Gastrocnemius medialis (tissue), 4 donors: Measurements from ENCODE around the gene CLDN15. TPM values are rescaled to one million over a fixed set of nuclear protein-coding genes. Genes with fewer than 3 reads are reported as not detected.
"Not testable (repeated sequence)": the region's sequence is repeated elsewhere in the genome, so short reads cannot be mapped to it uniquely, and the experiment has no call there.

Source experiments
- ATAC-seq, 2 donors: fragments of 150-250 bp; one replicate each; pipeline ENCODE4 v1.9.1; 2016
- DNase-seq, 2 donors: peaks; one replicate each; pipeline ENCODE4 v3.0.0-alpha.2; 2019
- H3K27ac ChIP-seq, 4 donors: fragments of 200-600 bp; sonication (generic); 1 replicate in 1 of 4; 2 replicates in 3 of 4; pipeline ENCODE4 v1.5.1; 2016 to 2018; ENCODE audit warnings: mild to moderate bottlenecking in 2 of 4, moderate library complexity in 1 of 4
- H3K27me3 ChIP-seq, 3 donors: fragments of 200-600 bp; sonication (generic) in 2 of 3; 1 replicate in 1 of 3; 2 replicates in 2 of 3; pipeline versions ENCODE4 v1.5.1 to v1.6.0; 2016 to 2019; ENCODE audit warnings: mild to moderate bottlenecking in 1 of 3, moderate library complexity in 1 of 3
- H3K36me3 ChIP-seq, 2 donors: fragments of 200-600 bp; sonication (generic) in 1 of 2; one replicate each; pipeline ENCODE4 v1.5.1; 2017 to 2018
- H3K4me1 ChIP-seq, 2 donors: fragments of 200-600 bp; sonication (generic) in 1 of 2; one replicate each; pipeline ENCODE4 v1.5.1; 2016 to 2017; ENCODE audit warnings: mild to moderate bottlenecking in 2 of 2
- H3K4me3 ChIP-seq, 4 donors: fragments of 200-600 bp; sonication (generic) in 3 of 4; 1 replicate in 1 of 4; 2 replicates in 3 of 4; pipeline ENCODE4 v1.5.1; 2016 to 2019; ENCODE audit warnings: mild to moderate bottlenecking in 2 of 4
- H3K9me3 ChIP-seq, 3 donors: fragments of 200-600 bp; sonication (generic) in 2 of 3; 1 replicate in 1 of 3; 2 replicates in 2 of 3; pipeline ENCODE4 v1.5.1; 2016 to 2019
- POLR2A ChIP-seq, 2 donors: fragments of 450-650 bp; IDR thresholded peaks; one replicate each; pipeline ENCODE4 v1.6.1; 2017; ENCODE audit warnings: antibody characterized with exemption in 2 of 2, mild to moderate bottlenecking in 2 of 2, moderate library complexity in 2 of 2
- in situ Hi-C, 4 donors: fragments of 200-750 bp; cut with MboI; loops; one replicate each; pipeline versions ENCODE4 v1.15.0 to v1.8.0; 2017; ENCODE audit warnings: low sequenced_read_pairs in 4 of 4
- intact Hi-C: fragments of 100-400 bp; cut with DNase I; formaldehyde crosslinking; loops from one replicate; pipeline ENCODE4 v1.15.1; 2023; ENCODE audit warnings: low total_unique reads
- total RNA-seq, 4 donors: library from RNA; depleted of rRNA; stranded (reverse); fragments of >200 nt; gene quantifications; one replicate each; pipeline versions ENCODE4 v1.1.0 to v1.2.3, GENCODE V29; 2016
- TF ChIP-seq, protein P1 (sequence below), 5 experiments: fragments of 450-650 bp in 3 of 5; fragments of 200-600 bp in 2 of 5; sonication (generic) in 2 of 5; IDR thresholded peaks in 4 of 5; conservative IDR thresholded peaks in 1 of 5; 1 replicate in 4 of 5; 2 replicates in 1 of 5; pipeline ENCODE4 v1.5.1; 2016 to 2019; ENCODE audit warnings: antibody characterized with exemption in 5 of 5, mild to moderate bottlenecking in 3 of 5, moderate library complexity in 3 of 5

Gene CLDN15
- total RNA-seq, 4 donors from 2014 or later, result 0.87 to 3.2 (median 1.4) TPM

DNA sequence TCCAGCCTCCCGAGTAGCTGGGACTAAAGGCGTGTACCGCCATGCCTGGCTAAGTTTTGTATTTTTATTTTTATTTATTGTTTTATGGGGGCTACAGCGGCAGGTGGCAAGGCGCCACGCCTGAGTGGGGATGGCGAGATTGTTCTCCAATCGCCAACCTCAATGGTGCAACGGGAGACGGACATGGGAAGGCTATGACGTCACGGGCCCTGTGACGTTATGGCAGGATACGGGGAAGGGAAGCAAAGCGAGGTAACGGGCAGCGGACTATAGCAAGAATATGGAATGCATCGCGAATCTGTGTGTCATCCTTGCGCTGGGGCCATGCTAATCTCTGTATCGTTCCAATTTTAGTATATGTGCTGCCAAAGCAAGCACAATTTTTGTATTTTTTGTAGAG, 32.1 kb upstream of the CLDN15 start:
- Histone ChIP-seq H3K4me1 (no peaks in the 10 kb centered on the region), H3K27me3 (peaks cover 5 to 29% (median 19%) of the 10 kb centered on the region in 3 donors), H3K27ac (no peak overlapping the region), H3K36me3 (no peaks in the 10 kb centered on the region), H3K9me3 (no peaks in the 10 kb centered on the region), H3K4me3 (no peak overlapping the region)
- intact Hi-C loops (no loop called here), in situ Hi-C loops (loop anchor here in 2 of 4 donors (10.0 kb wide), 2 partner anchors 75 to 125 kb away; no protein-coding TSS in a partner anchor)
- DNase-seq, result no peak
- ATAC-seq, result no peak
- no peak for TF ChIP-seq POLR2A (IDR thresholded peaks at IDR 0.05)
- TF ChIP-seq, protein P1, sequence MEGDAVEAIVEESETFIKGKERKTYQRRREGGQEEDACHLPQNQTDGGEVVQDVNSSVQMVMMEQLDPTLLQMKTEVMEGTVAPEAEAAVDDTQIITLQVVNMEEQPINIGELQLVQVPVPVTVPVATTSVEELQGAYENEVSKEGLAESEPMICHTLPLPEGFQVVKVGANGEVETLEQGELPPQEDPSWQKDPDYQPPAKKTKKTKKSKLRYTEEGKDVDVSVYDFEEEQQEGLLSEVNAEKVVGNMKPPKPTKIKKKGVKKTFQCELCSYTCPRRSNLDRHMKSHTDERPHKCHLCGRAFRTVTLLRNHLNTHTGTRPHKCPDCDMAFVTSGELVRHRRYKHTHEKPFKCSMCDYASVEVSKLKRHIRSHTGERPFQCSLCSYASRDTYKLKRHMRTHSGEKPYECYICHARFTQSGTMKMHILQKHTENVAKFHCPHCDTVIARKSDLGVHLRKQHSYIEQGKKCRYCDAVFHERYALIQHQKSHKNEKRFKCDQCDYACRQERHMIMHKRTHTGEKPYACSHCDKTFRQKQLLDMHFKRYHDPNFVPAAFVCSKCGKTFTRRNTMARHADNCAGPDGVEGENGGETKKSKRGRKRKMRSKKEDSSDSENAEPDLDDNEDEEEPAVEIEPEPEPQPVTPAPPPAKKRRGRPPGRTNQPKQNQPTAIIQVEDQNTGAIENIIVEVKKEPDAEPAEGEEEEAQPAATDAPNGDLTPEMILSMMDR (IDR thresholded peaks at IDR 0.05 in 4 of 5, conservative IDR thresholded peaks at IDR 0.05 in 1 of 5), result no peak

DNA sequence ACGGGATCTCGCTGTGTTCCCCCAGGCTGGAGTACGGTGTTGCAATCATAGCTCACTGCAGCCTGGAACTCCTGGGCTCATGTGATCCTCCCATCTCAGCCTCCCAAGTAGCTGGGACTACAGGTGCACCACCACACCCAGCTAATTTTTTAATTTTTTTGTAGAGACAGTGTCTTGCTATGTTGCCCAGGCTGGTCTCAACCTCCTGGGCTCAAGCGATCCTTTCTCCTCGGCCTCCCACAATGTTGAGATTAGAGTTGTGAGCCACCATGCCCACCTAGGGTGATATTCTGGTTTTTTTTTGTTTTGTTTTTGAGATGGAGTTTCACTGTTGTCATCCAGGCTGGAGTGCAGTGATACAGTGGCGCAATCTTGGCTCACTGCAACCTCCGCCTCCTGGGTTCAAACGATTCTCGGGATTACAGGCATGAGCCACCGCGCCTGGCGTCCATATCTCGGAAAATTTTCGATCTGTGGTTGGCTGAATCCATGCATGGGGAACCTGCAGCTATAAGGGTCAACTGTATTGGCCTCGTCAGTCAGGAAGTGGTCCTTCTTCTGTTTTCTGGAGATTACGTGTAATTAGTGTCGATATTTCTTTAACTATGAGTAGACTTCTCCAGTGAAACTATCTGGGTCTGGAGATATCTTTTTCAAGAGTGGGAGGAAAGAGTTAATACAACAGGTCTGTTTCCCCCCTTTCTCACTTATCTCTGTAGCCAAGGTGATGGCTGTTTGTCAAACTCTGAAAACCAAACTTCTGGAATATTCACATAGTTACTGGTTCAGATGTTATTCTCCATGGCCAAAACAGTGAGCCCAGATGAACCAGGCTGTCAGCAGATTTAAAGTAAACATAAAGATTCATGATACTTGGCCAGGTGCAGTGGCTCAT, 28.3 kb upstream of the CLDN15 start:
- H3K27me3 ChIP-seq, result peaks cover 0 to 15% (median 8%) of the 10 kb centered on the region in 3 donors
- ATAC-seq, result no peak
- in situ Hi-C loops, result no loop called here

DNA sequence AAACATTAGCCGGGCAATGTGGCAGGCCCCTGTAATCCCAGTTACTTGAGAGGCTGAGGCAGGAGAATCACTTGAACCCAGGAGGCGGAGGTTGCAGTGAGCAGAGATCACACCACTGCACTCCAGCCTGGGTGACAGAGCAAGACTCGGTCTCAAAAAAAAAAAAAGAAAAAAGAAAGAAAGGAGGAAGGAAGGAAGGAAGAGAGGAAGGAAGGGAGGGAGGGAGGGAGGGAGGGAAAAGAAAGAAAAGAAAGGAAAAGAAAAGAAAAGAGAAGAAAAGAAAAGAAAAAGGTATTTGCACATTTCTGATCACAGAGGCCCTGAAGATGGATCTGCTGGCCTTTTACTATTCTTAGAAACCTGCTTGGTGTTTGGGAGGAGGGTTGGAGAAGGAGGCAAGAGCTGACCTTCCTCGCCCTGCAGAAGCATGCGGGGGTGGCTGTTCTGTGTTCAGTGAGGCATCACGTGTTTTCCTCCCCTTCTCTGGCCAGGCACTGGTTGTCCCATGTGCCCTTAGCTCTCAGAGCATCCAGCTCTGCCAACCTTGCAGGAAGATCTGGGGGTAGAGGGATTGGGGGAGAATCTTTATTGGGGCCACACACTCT, 26.6 kb upstream of the CLDN15 start:
- in situ Hi-C loops, result not testable (repeated sequence)

More for the DNA sequence above, 28.3 kb upstream of the CLDN15 start:
- intact Hi-C loops, result no loop called here
- no peak for TF ChIP-seq POLR2A (IDR thresholded peaks at IDR 0.05)
- TF ChIP-seq, protein P1 (IDR thresholded peaks at IDR 0.05 in 4 of 5, conservative IDR thresholded peaks at IDR 0.05 in 1 of 5), result no peak
- H3K36me3 ChIP-seq, result no peaks in the 10 kb centered on the region
- no peaks in the 10 kb centered on the region for H3K9me3 ChIP-seq
- no peaks in the 10 kb centered on the region for H3K4me1 ChIP-seq
- no peak for DNase-seq
- no peak overlapping the region for H3K4me3 ChIP-seq
- H3K27ac ChIP-seq, result no peak overlapping the region

DNA sequence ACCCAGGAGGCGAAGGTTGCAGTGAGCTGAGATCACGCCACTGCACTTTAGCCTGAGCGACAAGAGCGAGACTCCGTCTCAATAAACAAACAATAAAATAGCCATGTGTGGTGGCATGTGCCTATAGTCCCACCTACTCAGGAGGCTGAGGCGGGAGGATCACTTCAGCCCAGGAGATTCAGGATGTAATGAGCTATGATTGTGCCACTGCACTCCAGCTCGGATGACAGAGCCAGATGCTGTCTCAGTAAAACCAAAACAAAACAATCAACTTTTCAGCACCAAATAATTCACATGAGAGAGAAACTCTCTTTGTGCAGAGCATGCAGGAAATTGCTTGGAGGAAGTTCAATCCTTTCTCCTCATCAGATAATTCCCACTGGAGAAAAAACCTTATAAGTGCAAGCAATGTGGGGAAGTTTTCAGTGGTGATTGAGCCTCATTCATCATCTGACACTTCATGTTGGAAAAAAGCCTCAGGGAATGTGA, 20.7 kb upstream of the CLDN15 start:
- intact Hi-C loops, result loop anchor here (10.0 kb wide), 1 partner anchor 583 kb away; the partner anchor contains the start of gene GNB2
- no peak for ATAC-seq
- DNase-seq, result no peak
- Histone ChIP-seq H3K27me3 (peaks cover 0 to 7% (median 3%) of the 10 kb centered on the region in 3 donors), H3K9me3 (no peaks in the 10 kb centered on the region), H3K4me1 (no peaks in the 10 kb centered on the region), H3K27ac (no peak overlapping the region), H3K4me3 (no peak overlapping the region), H3K36me3 (no peaks in the 10 kb centered on the region)
- no peak for TF ChIP-seq POLR2A (IDR thresholded peaks at IDR 0.05)
- TF ChIP-seq, protein P1 (IDR thresholded peaks at IDR 0.05 in 4 of 5, conservative IDR thresholded peaks at IDR 0.05 in 1 of 5), result no peak
- in situ Hi-C loops, result no loop called here

More for the DNA sequence above, 26.6 kb upstream of the CLDN15 start:
- H3K27me3 ChIP-seq, ATAC-seq, H3K4me1 ChIP-seq, H3K9me3 ChIP-seq, H3K27ac ChIP-seq, intact Hi-C loops, H3K4me3 ChIP-seq, H3K36me3 ChIP-seq, DNase-seq: not testable (repeated sequence)

DNA sequence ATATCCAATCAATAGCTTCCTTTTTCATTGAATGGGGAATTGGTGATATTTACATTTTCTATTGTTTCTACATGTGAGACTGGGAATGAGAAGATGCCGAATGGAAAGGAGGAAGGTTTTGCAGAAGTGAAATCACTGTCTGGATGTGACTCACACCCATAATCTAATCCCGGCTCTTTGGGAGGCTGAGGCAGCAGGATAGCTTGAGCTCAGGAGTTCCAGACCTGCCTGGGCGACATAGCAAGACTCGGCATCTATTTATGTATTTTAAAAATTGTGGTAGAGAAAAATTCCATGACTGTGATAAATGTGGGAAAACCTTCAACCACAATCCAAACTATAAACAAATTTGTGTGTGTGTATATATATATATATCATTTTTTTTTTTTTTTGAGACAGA, 18.2 kb upstream of the CLDN15 start:
- TF ChIP-seq, protein P1 (IDR thresholded peaks at IDR 0.05 in 4 of 5, conservative IDR thresholded peaks at IDR 0.05 in 1 of 5), result no peak
- TF ChIP-seq POLR2A (IDR thresholded peaks at IDR 0.05), result no peak
- ATAC-seq, result no peak
- H3K4me3 ChIP-seq, result no peak overlapping the region
- no peak for DNase-seq
- intact Hi-C loops (loop anchor here (10.0 kb wide), 1 partner anchor 581 kb away; the partner anchor contains the start of gene GNB2), in situ Hi-C loops (no loop called here)
- no peaks in the 10 kb centered on the region for H3K9me3 ChIP-seq
- no peaks in the 10 kb centered on the region for H3K36me3 ChIP-seq
- H3K4me1 ChIP-seq, result peaks cover 8 to 11% of the 10 kb centered on the region in 2 donors
- H3K27me3 ChIP-seq, result peaks cover 0 to 4% (median 3%) of the 10 kb centered on the region in 3 donors
- no peak overlapping the region for H3K27ac ChIP-seq

DNA sequence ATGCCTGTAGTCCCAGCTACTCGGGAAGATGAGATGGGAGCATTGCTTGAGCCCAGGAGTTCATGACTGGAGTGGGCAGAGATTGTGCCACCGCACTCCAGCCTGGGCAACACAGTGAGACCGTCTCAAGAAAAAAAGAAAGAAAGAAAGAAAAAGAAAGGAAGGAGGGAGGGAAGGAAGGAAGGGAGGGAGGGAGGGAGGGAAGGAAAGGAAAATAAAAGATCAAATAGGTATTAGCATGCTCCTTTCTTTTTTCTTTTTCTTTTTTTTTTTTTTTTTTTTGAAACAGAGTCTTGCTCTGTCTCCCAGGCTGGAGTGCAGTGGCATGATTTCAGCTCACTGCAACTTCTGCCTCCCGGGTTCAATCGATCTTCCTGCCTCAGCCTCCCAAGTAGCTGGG, 15.6 kb upstream of the CLDN15 start:
- Histone ChIP-seq H3K4me1 (peaks cover 14 to 15% of the 10 kb centered on the region in 2 donors), H3K4me3 (peak overlapping the region in 1 of 4 donors; percentile 91), H3K36me3 (peaks cover 0 to 13% of the 10 kb centered on the region in 2 donors)
- ATAC-seq, H3K9me3 ChIP-seq, in situ Hi-C loops, H3K27ac ChIP-seq, H3K27me3 ChIP-seq, DNase-seq: not testable (repeated sequence)
- intact Hi-C loops, result loop anchor here (2.0 to 10.0 kb wide), 2 partner anchors 34 to 578 kb away; partner anchors contain the start of genes GNB2 and ZNHIT1
